ENCODE results near the gene CYP3A4. TPM values are rescaled to one million over a fixed set of nuclear protein-coding genes. Genes with fewer than 3 reads are reported as not detected.
"Not testable (repeated sequence)": the region's sequence is repeated elsewhere in the genome, so short reads cannot be mapped to it uniquely, and the experiment has no call there.

Gene CYP3A4
- total RNA-seq, 3 donors from 2014 or later = 0.11 to 0.23 TPM; not detected in 1

GRCh38 chr7:99733003-99733402 lies 51.0 kb downstream of the CYP3A4 start:
- ATAC-seq (no peak), DNase-seq (no peak)

GRCh38 chr7:99731638-99732374 lies 52.2 kb downstream of the CYP3A4 start:
- Mint-ChIP-seq H3K4me3 (no peak overlapping the region), H3K36me3 (ENCODE audit: insufficient read depth) (peaks cover 13% of the 10 kb centered on the region), H3K4me1 (ENCODE audit: low read depth) (no peaks in the 10 kb centered on the region), H3K9me3 (no peaks in the 10 kb centered on the region), H3K27me3 (ENCODE audit: low read depth) (no peaks in the 10 kb centered on the region)
- DNase-seq (no peak), ATAC-seq (peak in 1 of 2 donors; percentile 51)

More at GRCh38 chr7:99733003-99733402, 51.0 kb downstream of the CYP3A4 start:
- Mint-ChIP-seq H3K36me3 (ENCODE audit: insufficient read depth) (peaks cover 14% of the 10 kb centered on the region), H3K4me3 (no peak overlapping the region), H3K9me3 (no peaks in the 10 kb centered on the region), H3K4me1 (ENCODE audit: low read depth) (no peaks in the 10 kb centered on the region), H3K27me3 (ENCODE audit: low read depth) (no peaks in the 10 kb centered on the region)

GRCh38 chr7:99730992-99731391 lies 53.0 kb downstream of the CYP3A4 start:
- no peaks in the 10 kb centered on the region for H3K9me3 Mint-ChIP-seq
- no peaks in the 10 kb centered on the region for H3K27me3 Mint-ChIP-seq (ENCODE audit: low read depth)
- H3K4me3 Mint-ChIP-seq = no peak overlapping the region
- H3K36me3 Mint-ChIP-seq (ENCODE audit: insufficient read depth) = peaks cover 7% of the 10 kb centered on the region
- no peak for DNase-seq
- ATAC-seq = no peak
- no peaks in the 10 kb centered on the region for H3K4me1 Mint-ChIP-seq (ENCODE audit: low read depth)

GRCh38 chr7:99730238-99730810 lies 53.7 kb downstream of the CYP3A4 start:
- no peak overlapping the region for H3K4me3 Mint-ChIP-seq
- peaks cover 6% of the 10 kb centered on the region for H3K36me3 Mint-ChIP-seq (ENCODE audit: insufficient read depth)
- no peaks in the 10 kb centered on the region for H3K27me3 Mint-ChIP-seq (ENCODE audit: low read depth)
- no peak for DNase-seq
- no peaks in the 10 kb centered on the region for H3K9me3 Mint-ChIP-seq
- H3K4me1 Mint-ChIP-seq (ENCODE audit: low read depth) = no peaks in the 10 kb centered on the region
- no peak for ATAC-seq

- no peak overlapping the region for H3K4me3 Mint-ChIP-seq
- H3K36me3 Mint-ChIP-seq (ENCODE audit: insufficient read depth) = no peaks in the 10 kb centered on the region
- H3K9me3 Mint-ChIP-seq = no peaks in the 10 kb centered on the region
- H3K4me1 Mint-ChIP-seq (ENCODE audit: low read depth) = no peaks in the 10 kb centered on the region
- no peaks in the 10 kb centered on the region for H3K27me3 Mint-ChIP-seq (ENCODE audit: low read depth)
- ATAC-seq (no peak), DNase-seq (no peak)
Measured at GRCh38 chr7:99729486-99730237, 54.3 kb downstream of the CYP3A4 start.

GRCh38 chr7:99728615-99729014 lies 55.4 kb downstream of the CYP3A4 start:
- H3K9me3 Mint-ChIP-seq = no peaks in the 10 kb centered on the region
- no peaks in the 10 kb centered on the region for H3K27me3 Mint-ChIP-seq (ENCODE audit: low read depth)
- ATAC-seq = no peak
- no peaks in the 10 kb centered on the region for H3K36me3 Mint-ChIP-seq (ENCODE audit: insufficient read depth)
- H3K4me3 Mint-ChIP-seq = no peak overlapping the region
- DNase-seq = no peak
- no peaks in the 10 kb centered on the region for H3K4me1 Mint-ChIP-seq (ENCODE audit: low read depth)

GRCh38 chr7:99723201-99723600 lies 60.8 kb downstream of the CYP3A4 start:
- H3K4me1 Mint-ChIP-seq (ENCODE audit: low read depth); H3K27me3 Mint-ChIP-seq (ENCODE audit: low read depth); ATAC-seq; H3K9me3 Mint-ChIP-seq; DNase-seq; H3K4me3 Mint-ChIP-seq; H3K36me3 Mint-ChIP-seq (ENCODE audit: insufficient read depth): not testable (repeated sequence)

- ATAC-seq (peak in 1 of 2 donors; percentile 30), DNase-seq (no peak)
- no peak overlapping the region for H3K4me3 Mint-ChIP-seq
- H3K4me1 Mint-ChIP-seq (ENCODE audit: low read depth) = peaks cover 8% of the 10 kb centered on the region
- no peaks in the 10 kb centered on the region for H3K9me3 Mint-ChIP-seq
- no peaks in the 10 kb centered on the region for H3K36me3 Mint-ChIP-seq (ENCODE audit: insufficient read depth)
- H3K27me3 Mint-ChIP-seq (ENCODE audit: low read depth) = no peaks in the 10 kb centered on the region
Measured at GRCh38 chr7:99720800-99721595, 63.0 kb downstream of the CYP3A4 start.

GRCh38 chr7:99719996-99720769 lies 63.8 kb downstream of the CYP3A4 start:
- H3K27me3 Mint-ChIP-seq (ENCODE audit: low read depth) = no peaks in the 10 kb centered on the region

GRCh38 chr7:99713995-99714570 lies 69.9 kb downstream of the CYP3A4 start:
- DNase-seq (no peak), ATAC-seq (no peak)
- Mint-ChIP-seq H3K36me3 (ENCODE audit: insufficient read depth) (peaks cover 18% of the 10 kb centered on the region), H3K4me3 (no peak overlapping the region), H3K27me3 (ENCODE audit: low read depth) (no peaks in the 10 kb centered on the region), H3K4me1 (ENCODE audit: low read depth) (no peaks in the 10 kb centered on the region), H3K9me3 (no peaks in the 10 kb centered on the region)

More at GRCh38 chr7:99719996-99720769, 63.8 kb downstream of the CYP3A4 start:
- Mint-ChIP-seq H3K9me3 (no peaks in the 10 kb centered on the region), H3K4me1 (ENCODE audit: low read depth) (peaks cover 8% of the 10 kb centered on the region), H3K4me3 (no peak overlapping the region), H3K36me3 (ENCODE audit: insufficient read depth) (peaks cover 2% of the 10 kb centered on the region)
- DNase-seq (no peak), ATAC-seq (peak in 1 of 2 donors; percentile 48)

- DNase-seq = no peak
- peaks cover 19% of the 10 kb centered on the region for H3K36me3 Mint-ChIP-seq (ENCODE audit: insufficient read depth)
- H3K9me3 Mint-ChIP-seq = no peaks in the 10 kb centered on the region
- no peaks in the 10 kb centered on the region for H3K4me1 Mint-ChIP-seq (ENCODE audit: low read depth)
- ATAC-seq = no peak
- H3K4me3 Mint-ChIP-seq = no peak overlapping the region
- H3K27me3 Mint-ChIP-seq (ENCODE audit: low read depth) = no peaks in the 10 kb centered on the region
Measured at GRCh38 chr7:99709838-99710578, 74.0 kb downstream of the CYP3A4 start.

GRCh38 chr7:99709260-99709659 lies 74.7 kb downstream of the CYP3A4 start:
- Mint-ChIP-seq H3K4me1 (ENCODE audit: low read depth) (no peaks in the 10 kb centered on the region), H3K9me3 (no peaks in the 10 kb centered on the region), H3K27me3 (ENCODE audit: low read depth) (no peaks in the 10 kb centered on the region), H3K36me3 (ENCODE audit: insufficient read depth) (peaks cover 13% of the 10 kb centered on the region), H3K4me3 (no peak overlapping the region)
- ATAC-seq = no peak
- no peak for DNase-seq

GRCh38 chr7:99707096-99707495 lies 76.9 kb downstream of the CYP3A4 start:
- no peak for DNase-seq
- no peak for ATAC-seq
- H3K9me3 Mint-ChIP-seq = no peaks in the 10 kb centered on the region
- no peaks in the 10 kb centered on the region for H3K4me1 Mint-ChIP-seq (ENCODE audit: low read depth)
- no peaks in the 10 kb centered on the region for H3K27me3 Mint-ChIP-seq (ENCODE audit: low read depth)
- H3K4me3 Mint-ChIP-seq = no peak overlapping the region
- peaks cover 11% of the 10 kb centered on the region for H3K36me3 Mint-ChIP-seq (ENCODE audit: insufficient read depth)

All from activated T-cell treated with anti-CD3 and anti-CD28 coated beads, Interleukin-2, amount 50 U/mL, for 4 hours (primary cell).